ENCODE measurements around the gene CNNM3.

CNNM3 gene

DNA sequence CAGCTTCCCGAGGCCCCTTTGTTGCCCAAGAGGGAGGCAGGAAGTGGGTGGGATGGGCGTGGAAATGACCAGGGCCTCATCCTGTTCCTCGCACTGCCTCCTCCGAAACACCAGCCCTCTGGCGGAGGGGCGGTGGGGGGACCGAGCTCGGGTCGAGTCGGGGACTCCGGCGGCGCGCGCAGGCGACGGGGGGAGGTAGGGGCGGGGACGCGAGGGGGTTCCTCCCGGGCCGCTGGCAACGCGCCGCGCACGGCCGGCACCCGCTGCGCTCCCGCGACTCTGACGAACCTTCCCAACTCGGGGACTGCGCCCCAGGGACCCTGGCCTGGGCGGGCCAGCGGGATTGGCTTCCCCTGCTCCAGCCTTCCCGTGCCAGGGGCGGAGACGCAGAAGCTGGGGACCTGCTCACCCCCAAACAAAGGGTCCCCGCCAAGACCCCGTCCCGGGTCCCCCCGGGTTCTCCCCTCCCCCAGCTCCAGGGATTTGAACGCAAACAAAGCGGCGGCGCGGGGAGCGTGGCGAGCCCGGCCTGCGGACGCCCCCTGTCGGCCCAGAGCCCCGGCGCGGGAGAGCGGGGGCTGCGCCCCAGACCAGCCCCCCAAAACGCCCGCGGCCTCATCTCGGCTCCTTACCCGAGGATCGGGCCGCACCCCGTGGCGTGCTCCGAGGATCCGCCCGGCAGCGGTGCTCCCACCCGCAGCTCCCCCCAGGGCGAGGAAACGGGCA, 52.6 kb downstream of the CNNM3 start:
- Histone ChIP-seq H3K36me3 (ENCODE audit: low read length) (no peaks in the 10 kb centered on the region), H3K79me2 (ENCODE audit: insufficient read depth, low read length) (no peaks in the 10 kb centered on the region), H3K9me3 (ENCODE audit: insufficient read depth, low read length) (no peaks in the 10 kb centered on the region), H3K9ac (ENCODE audit: low read length) (peak overlapping the region; percentile 29; the same call in 1 of the 2 replicates), H3K4me3 (ENCODE audit: insufficient read depth, low read length, poor library complexity, severe bottlenecking) (peak overlapping the region; percentile 37), H3K27me3 (ENCODE audit: low read length) (no peaks in the 10 kb centered on the region), H4K20me1 (ENCODE audit: low read depth, low read length) (no peaks in the 10 kb centered on the region), H3K4me2 (ENCODE audit: low read depth, low read length, poor library complexity, severe bottlenecking) (peak overlapping the region; percentile 63), H2AFZ (ENCODE audit: low read depth, low read length, severe bottlenecking) (no peak overlapping the region), H3K9me2 (replicated peaks; ENCODE audit: insufficient read depth, low read length) (no peaks in the 10 kb centered on the region), H3F3A (ENCODE audit: insufficient read depth) (no peaks in the 10 kb centered on the region), H3K27ac (ENCODE audit: low read depth, low read length) (no peak overlapping the region)
- peak; percentile 94; the same call in 1 of the 2 replicates for TF ChIP-seq EZH2phosphoT487 (conservative IDR thresholded peaks at IDR 0.05; ENCODE audit: low read length)
- TF ChIP-seq, protein P1, sequence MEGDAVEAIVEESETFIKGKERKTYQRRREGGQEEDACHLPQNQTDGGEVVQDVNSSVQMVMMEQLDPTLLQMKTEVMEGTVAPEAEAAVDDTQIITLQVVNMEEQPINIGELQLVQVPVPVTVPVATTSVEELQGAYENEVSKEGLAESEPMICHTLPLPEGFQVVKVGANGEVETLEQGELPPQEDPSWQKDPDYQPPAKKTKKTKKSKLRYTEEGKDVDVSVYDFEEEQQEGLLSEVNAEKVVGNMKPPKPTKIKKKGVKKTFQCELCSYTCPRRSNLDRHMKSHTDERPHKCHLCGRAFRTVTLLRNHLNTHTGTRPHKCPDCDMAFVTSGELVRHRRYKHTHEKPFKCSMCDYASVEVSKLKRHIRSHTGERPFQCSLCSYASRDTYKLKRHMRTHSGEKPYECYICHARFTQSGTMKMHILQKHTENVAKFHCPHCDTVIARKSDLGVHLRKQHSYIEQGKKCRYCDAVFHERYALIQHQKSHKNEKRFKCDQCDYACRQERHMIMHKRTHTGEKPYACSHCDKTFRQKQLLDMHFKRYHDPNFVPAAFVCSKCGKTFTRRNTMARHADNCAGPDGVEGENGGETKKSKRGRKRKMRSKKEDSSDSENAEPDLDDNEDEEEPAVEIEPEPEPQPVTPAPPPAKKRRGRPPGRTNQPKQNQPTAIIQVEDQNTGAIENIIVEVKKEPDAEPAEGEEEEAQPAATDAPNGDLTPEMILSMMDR (IDR thresholded peaks at IDR 0.05; ENCODE audit: insufficient read depth, low read length, poor library complexity, severe bottlenecking), result peak; percentile 64

DNA sequence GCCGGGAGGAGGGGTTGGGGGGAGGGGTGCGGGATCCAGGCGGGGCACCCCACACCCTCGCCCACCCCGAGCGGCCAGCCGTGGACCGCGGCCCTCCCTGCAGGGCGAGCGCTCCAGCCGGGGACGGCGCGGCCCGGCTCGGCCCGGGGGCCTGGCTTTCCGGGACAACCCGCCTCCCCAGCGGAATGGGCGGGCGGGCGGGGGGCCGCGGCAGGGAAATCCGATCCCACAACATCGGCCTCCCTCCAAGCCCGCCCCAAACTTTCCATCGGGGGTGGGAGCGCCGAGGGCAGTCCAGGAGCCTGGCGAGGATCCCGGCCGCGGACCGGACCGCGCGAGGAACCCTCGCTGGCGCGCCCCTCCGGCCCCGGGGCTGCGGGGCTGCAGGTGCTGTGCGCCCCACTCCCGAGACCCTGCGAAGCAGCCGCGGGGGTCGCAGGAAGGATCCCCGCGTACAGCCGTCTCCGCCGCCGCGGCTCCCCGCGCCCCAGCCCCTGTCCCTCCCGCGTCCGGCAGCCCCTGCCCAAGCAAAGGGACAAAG, 53.3 kb downstream of the CNNM3 start:
- Histone ChIP-seq H3K27ac (ENCODE audit: low read depth, low read length) (no peak overlapping the region), H3K36me3 (ENCODE audit: low read length) (no peaks in the 10 kb centered on the region), H3K9me3 (ENCODE audit: insufficient read depth, low read length) (no peaks in the 10 kb centered on the region), H3F3A (ENCODE audit: insufficient read depth) (no peaks in the 10 kb centered on the region), H3K4me3 (ENCODE audit: insufficient read depth, low read length, poor library complexity, severe bottlenecking) (peak overlapping the region; percentile 37), H4K20me1 (ENCODE audit: low read depth, low read length) (no peaks in the 10 kb centered on the region), H3K4me2 (ENCODE audit: low read depth, low read length, poor library complexity, severe bottlenecking) (peak overlapping the region; percentile 63), H3K79me2 (ENCODE audit: insufficient read depth, low read length) (no peaks in the 10 kb centered on the region), H3K9me2 (replicated peaks; ENCODE audit: insufficient read depth, low read length) (no peaks in the 10 kb centered on the region), H3K27me3 (ENCODE audit: low read length) (no peaks in the 10 kb centered on the region), H3K9ac (ENCODE audit: low read length) (peak overlapping the region; percentile 29; the same call in 1 of the 2 replicates), H2AFZ (ENCODE audit: low read depth, low read length, severe bottlenecking) (no peak overlapping the region)
- no peak for TF ChIP-seq EZH2phosphoT487 (conservative IDR thresholded peaks at IDR 0.05; ENCODE audit: low read length)
- TF ChIP-seq, protein P1 (IDR thresholded peaks at IDR 0.05; ENCODE audit: insufficient read depth, low read length, poor library complexity, severe bottlenecking), result no peak

DNA sequence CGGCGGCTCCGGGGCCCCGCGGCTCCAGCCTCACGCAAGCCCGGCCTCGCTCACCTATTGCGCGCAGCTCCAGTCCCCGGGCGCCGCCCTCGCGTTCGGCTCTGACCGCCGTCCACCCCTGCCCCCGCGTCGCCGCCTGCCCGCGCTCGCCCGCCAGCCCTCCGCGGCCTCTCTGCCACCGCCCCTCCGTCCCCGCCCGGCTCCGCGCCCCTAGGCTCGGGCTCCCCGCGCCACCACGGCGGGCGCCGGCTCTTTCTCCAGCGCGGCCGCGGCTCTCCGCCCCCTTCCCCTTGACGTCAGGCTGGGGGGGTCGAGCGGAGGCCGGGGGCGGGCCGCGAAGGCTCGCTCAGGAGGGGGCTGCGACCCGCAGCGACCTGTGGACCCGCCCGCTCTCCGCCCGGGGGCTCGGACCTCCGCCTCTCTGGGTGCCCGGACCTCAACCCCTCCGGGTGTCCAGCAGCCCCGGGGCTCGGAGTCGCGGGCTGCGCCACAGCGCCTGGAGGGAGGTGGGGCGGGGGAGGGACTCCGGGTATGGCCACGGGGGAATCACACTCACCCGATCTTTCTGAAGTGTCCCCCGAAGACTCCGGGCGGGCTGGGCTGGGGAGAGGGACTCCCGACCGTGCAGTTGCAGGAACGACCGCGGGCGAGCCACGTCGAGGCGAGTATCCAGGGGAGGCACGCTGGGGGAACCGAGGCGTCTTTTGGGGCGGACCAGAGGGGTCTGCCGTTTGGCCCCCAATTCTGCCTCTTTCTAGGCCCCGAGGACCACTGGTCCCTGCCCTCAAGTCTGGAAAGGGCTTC, 54.0 kb downstream of the CNNM3 start, which contains the start of gene SEMA4C:
TSS of gene SEMA4C (minus strand) at position 259 of the 804 bp plus-strand sequence. CDS start 2,194 bp downstream, outside the sequence.
- no peak within 1 kb of the TSS for H2AFZ ChIP-seq (ENCODE audit: low read depth, low read length, severe bottlenecking)
- peak within 1 kb of the TSS; percentile 29; the same call in 1 of the 2 replicates for H3K9ac ChIP-seq (ENCODE audit: low read length)
- no peaks in the 10 kb centered on the region for H3K27me3 ChIP-seq (ENCODE audit: low read length)

More for the DNA sequence above, 54.0 kb downstream of the CNNM3 start, which contains the start of gene SEMA4C:
- TF ChIP-seq, protein P1 (IDR thresholded peaks at IDR 0.05; ENCODE audit: insufficient read depth, low read length, poor library complexity, severe bottlenecking), result no peak
- no peak for TF ChIP-seq EZH2phosphoT487 (conservative IDR thresholded peaks at IDR 0.05; ENCODE audit: low read length)
- Histone ChIP-seq H3F3A (ENCODE audit: insufficient read depth) (no peaks in the 10 kb centered on the region), H3K36me3 (ENCODE audit: low read length) (no peaks in the 10 kb centered on the region), H3K4me2 (ENCODE audit: low read depth, low read length, poor library complexity, severe bottlenecking) (peak within 1 kb of the TSS; percentile 63), H3K9me2 (replicated peaks; ENCODE audit: insufficient read depth, low read length) (no peaks in the 10 kb centered on the region), H3K9me3 (ENCODE audit: insufficient read depth, low read length) (no peaks in the 10 kb centered on the region), H3K4me3 (ENCODE audit: insufficient read depth, low read length, poor library complexity, severe bottlenecking) (peak within 1 kb of the TSS; percentile 37), H3K27ac (ENCODE audit: low read depth, low read length) (no peak within 1 kb of the TSS), H3K79me2 (ENCODE audit: insufficient read depth, low read length) (no peaks in the 10 kb centered on the region), H4K20me1 (ENCODE audit: low read depth, low read length) (no peaks in the 10 kb centered on the region)
